ENCODE measurements around the gene RPL18.

The RPL18 gene

GRCh38 chr19:48573163-48573505 is 45.8 kb downstream of the RPL18 start:
- DNase-seq: peak; percentile 38

DNA sequence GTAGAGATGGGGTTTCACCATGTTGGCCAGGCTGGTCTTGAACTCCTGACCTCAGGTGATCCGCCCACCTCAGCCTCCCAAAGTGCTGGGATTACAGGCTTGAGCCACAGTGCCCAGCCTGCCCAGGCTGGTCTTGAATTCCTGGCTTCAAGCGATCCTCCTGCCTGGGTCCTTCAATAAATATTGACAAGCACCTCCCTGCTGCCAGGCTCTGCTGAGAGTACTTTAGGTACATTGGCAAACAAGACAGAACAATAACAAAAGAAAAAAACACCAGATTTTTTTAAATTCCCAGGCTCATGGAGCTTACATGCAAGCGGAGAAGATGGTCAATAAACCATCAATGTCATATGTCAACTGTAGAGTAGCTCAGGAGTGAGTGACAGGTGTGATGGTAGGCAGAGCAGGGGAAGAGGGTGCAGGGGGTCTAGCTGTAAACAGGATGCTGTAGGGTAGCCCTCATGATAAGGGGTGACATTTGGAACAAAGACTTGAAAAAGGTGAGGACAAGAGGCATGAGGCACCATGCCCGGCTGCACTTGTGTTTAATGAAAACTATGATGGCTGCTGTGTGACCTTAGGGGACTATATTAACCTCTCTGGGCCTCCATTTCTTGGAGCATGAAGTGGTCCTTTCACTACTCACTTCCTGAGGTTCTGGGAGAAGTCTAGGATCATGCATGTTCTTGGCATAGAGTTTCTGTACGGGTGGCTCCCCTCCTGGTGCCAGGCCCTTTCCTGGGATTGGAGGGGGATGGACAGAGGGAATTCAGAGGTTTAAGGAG is 47.4 kb downstream of the RPL18 start:
- DNase-seq: peak; percentile 97

GRCh38 chr19:48569814-48570213 is 49.2 kb downstream of the RPL18 start:
- DNase-seq: peak; percentile 25

DNA sequence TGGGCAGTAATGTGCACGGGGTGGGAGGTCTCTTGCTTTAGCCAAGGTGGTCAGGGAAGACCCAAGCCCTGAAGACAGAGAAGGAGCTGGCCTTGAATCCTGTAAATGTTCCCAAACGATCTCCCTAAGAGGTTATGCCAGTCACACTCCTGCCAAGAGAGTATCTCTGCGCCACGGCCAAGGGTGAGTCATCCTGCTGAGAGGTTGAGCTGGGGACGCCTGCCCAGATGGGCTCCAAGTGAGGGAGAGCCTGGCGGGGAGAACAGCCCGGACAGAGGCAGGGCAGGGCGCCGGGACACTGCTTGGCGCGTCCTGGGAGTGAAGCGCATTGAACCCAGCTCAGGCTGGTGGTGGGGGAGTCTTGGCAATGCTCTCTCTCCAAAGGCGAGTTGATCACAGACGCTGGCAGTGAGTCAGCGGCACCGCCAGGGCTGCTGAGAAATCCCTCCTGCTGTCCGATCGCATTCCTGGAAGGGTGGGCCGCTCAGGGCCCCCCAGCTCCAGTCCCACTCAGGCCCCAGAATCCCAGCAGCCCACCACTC is 50.6 kb downstream of the RPL18 start:
- DNase-seq: peak; percentile 96
